GM19351 (cell line): ENCODE results near the gene TADA2A.
A peak's percentile ranks its signal among the peaks of the same experiment; 100 is the strongest.

ENCODE experiments used
- ATAC-seq: cut with Tn5 transposase; IDR thresholded peaks from one replicate; pipeline ENCODE4 v1.9.1; 2021; ENCODE audit warnings: mild to moderate bottlenecking, moderate library complexity; ENCODE audit not compliant: unreplicated experiment

The TADA2A gene

GRCh38 chr17:37458805-37459204 lies 52.1 kb downstream of the TADA2A start:
- no peak for ATAC-seq

GRCh38 chr17:37461668-37462067 lies 55.0 kb downstream of the TADA2A start:
- no peak for ATAC-seq

GRCh38 chr17:37462492-37462891 lies 55.8 kb downstream of the TADA2A start:
- ATAC-seq: no peak

- ATAC-seq: no peak
These were observed 56.4 kb downstream of the TADA2A start for GRCh38 chr17:37463039-37463438.

- no peak for ATAC-seq
These were observed 58.5 kb downstream of the TADA2A start for GRCh38 chr17:37465069-37465616.

GRCh38 chr17:37466471-37466870 lies 59.8 kb downstream of the TADA2A start:
- no peak for ATAC-seq

GRCh38 chr17:37470181-37470580 lies 63.5 kb downstream of the TADA2A start:
- ATAC-seq: no peak

GRCh38 chr17:37475731-37476420 lies 69.2 kb downstream of the TADA2A start:
- ATAC-seq: no peak

GRCh38 chr17:37476431-37477120 lies 69.9 kb downstream of the TADA2A start:
- no peak for ATAC-seq

GRCh38 chr17:37478187-37478586 lies 71.5 kb downstream of the TADA2A start:
- no peak for ATAC-seq

GRCh38 chr17:37479025-37479424 lies 72.3 kb downstream of the TADA2A start:
- no peak for ATAC-seq

GRCh38 chr17:37480427-37480826 lies 73.7 kb downstream of the TADA2A start:
- ATAC-seq: no peak

- ATAC-seq: no peak
These were observed 74.4 kb downstream of the TADA2A start for GRCh38 chr17:37481001-37481665.

GRCh38 chr17:37483311-37484039 lies 76.8 kb downstream of the TADA2A start:
- ATAC-seq: no peak

GRCh38 chr17:37485938-37486570 lies 79.4 kb downstream of the TADA2A start:
- no peak for ATAC-seq

- ATAC-seq: no peak
These were observed 81.4 kb downstream of the TADA2A start for GRCh38 chr17:37488009-37488604.

GRCh38 chr17:37488607-37489196 lies 82.0 kb downstream of the TADA2A start:
- ATAC-seq: peak; percentile 14

- ATAC-seq: peak; percentile 71
These were observed 82.7 kb downstream of the TADA2A start, which contains the start of gene DUSP14 for GRCh38 chr17:37489197-37490001. DUSP14 (plus strand) TSS chr17:37489891; CDS start chr17:37512273, 22,382 bp downstream.
